ENCODE results near the gene ANKRD6. TPM values are rescaled to one million over a fixed set of nuclear protein-coding genes. Genes with fewer than 3 reads are reported as not detected.

The ANKRD6 gene
- total and polyA plus RNA-seq, 7 experiments from 2014 or later, result 0.71 to 6.6 (median 3.3) TPM

GRCh38 chr6:89644864-89645263 is 211.9 kb downstream of the ANKRD6 start:
- no peak overlapping the region for H3K4me3 Mint-ChIP-seq
- ATAC-seq, result no peak
- intact Hi-C loops (cut with micrococcal nuclease), result no loop called here
- H3K27me3 ChIP-seq (ENCODE audit: control insufficient read depth in 2 of 2, insufficient read depth in 2 of 2, low read length in 2 of 2), result no peaks in the 10 kb centered on the region
- H3K36me3 ChIP-seq (ENCODE audit: control insufficient read depth in 2 of 3, insufficient read depth in 3 of 3, low read length in 3 of 3), result peaks cover 0 to 61% (median 29%) of the 10 kb centered on the region in 3 experiments
- no peaks in the 10 kb centered on the region for H3K27me3 Mint-ChIP-seq
- H3K9me3 Mint-ChIP-seq, result no peaks in the 10 kb centered on the region
- no peaks in the 10 kb centered on the region for H3K4me1 ChIP-seq (ENCODE audit: control insufficient read depth in 2 of 2, insufficient read depth in 2 of 2, low read length in 2 of 2)
- H3K4me3 ChIP-seq (ENCODE audit: low read length), result no peak overlapping the region
- CTCF ChIA-PET, result no interaction called here
- H3K27ac Mint-ChIP-seq, result peak overlapping the region in 1 of 9 donors; percentile 34
- POLR2A ChIA-PET, result no interaction called here
- no peak overlapping the region for H3K27ac ChIP-seq (ENCODE audit: low read depth, low read length)
- peaks cover 10 to 41% (median 16%) of the 10 kb centered on the region in 5 donors for H3K36me3 Mint-ChIP-seq
- no peak for DNase-seq
- H3K9me3 ChIP-seq (ENCODE audit: control insufficient read depth in 2 of 3, low read length in 3 of 3), result no peaks in the 10 kb centered on the region
- peaks cover 0 to 4% (median 0%) of the 10 kb centered on the region in 7 donors for H3K4me1 Mint-ChIP-seq

- ChIA-PET POLR2A (no interaction called here), CTCF (no interaction called here)
- Histone ChIP-seq H3K4me3 (ENCODE audit: low read length) (no peak overlapping the region), H3K4me1 (ENCODE audit: control insufficient read depth in 2 of 2, insufficient read depth in 2 of 2, low read length in 2 of 2) (no peaks in the 10 kb centered on the region), H3K27me3 (ENCODE audit: control insufficient read depth in 2 of 2, insufficient read depth in 2 of 2, low read length in 2 of 2) (no peaks in the 10 kb centered on the region), H3K36me3 (ENCODE audit: control insufficient read depth in 2 of 3, insufficient read depth in 3 of 3, low read length in 3 of 3) (peaks cover 0 to 81% (median 32%) of the 10 kb centered on the region in 3 experiments), H3K27ac (ENCODE audit: low read depth, low read length) (no peak overlapping the region), H3K9me3 (ENCODE audit: control insufficient read depth in 2 of 3, low read length in 3 of 3) (no peaks in the 10 kb centered on the region)
- ATAC-seq, result no peak
- Mint-ChIP-seq H3K27ac (no peak overlapping the region), H3K4me3 (no peak overlapping the region), H3K9me3 (no peaks in the 10 kb centered on the region), H3K4me1 (no peaks in the 10 kb centered on the region), H3K27me3 (no peaks in the 10 kb centered on the region), H3K36me3 (peaks cover 15 to 60% (median 24%) of the 10 kb centered on the region in 5 donors)
- intact Hi-C loops (cut with micrococcal nuclease), result no loop called here
- DNase-seq, result no peak
Observed at GRCh38 chr6:89649682-89650081, 216.7 kb downstream of the ANKRD6 start.

- H3K27me3 Mint-ChIP-seq, result no peaks in the 10 kb centered on the region
- intact Hi-C loops (cut with micrococcal nuclease), result no loop called here
- ChIA-PET CTCF (interaction anchor here (0.6 to 0.7 kb wide), 2 partner anchors 15 to 232 kb away, joined by 3 read pairs; no protein-coding TSS in a partner anchor), POLR2A (interaction anchor here (0.7 kb wide), 1 partner anchor 13 kb away, joined by 3 read pairs; no protein-coding TSS in a partner anchor)
- H3K4me1 Mint-ChIP-seq, result no peaks in the 10 kb centered on the region
- H3K4me3 Mint-ChIP-seq, result no peak overlapping the region
- no peaks in the 10 kb centered on the region for H3K9me3 ChIP-seq (ENCODE audit: control insufficient read depth in 2 of 3, low read length in 3 of 3)
- no peak overlapping the region for H3K4me3 ChIP-seq (ENCODE audit: low read length)
- H3K36me3 ChIP-seq (ENCODE audit: control insufficient read depth in 2 of 3, insufficient read depth in 3 of 3, low read length in 3 of 3), result peaks cover 0 to 84% (median 27%) of the 10 kb centered on the region in 3 experiments
- DNase-seq, result no peak
- H3K4me1 ChIP-seq (ENCODE audit: control insufficient read depth in 2 of 2, insufficient read depth in 2 of 2, low read length in 2 of 2), result no peaks in the 10 kb centered on the region
- H3K27me3 ChIP-seq (ENCODE audit: control insufficient read depth in 2 of 2, insufficient read depth in 2 of 2, low read length in 2 of 2), result no peaks in the 10 kb centered on the region
- H3K36me3 Mint-ChIP-seq, result peaks cover 15 to 57% (median 22%) of the 10 kb centered on the region in 5 donors
- H3K27ac ChIP-seq (ENCODE audit: low read depth, low read length), result no peak overlapping the region
- no peak for ATAC-seq
- no peak overlapping the region for H3K27ac Mint-ChIP-seq
- H3K9me3 Mint-ChIP-seq, result no peaks in the 10 kb centered on the region
Observed at GRCh38 chr6:89650579-89650978, 217.6 kb downstream of the ANKRD6 start.

GRCh38 chr6:89655122-89655521 is 222.2 kb downstream of the ANKRD6 start:
- H3K27me3 Mint-ChIP-seq, result no peaks in the 10 kb centered on the region
- peaks cover 20 to 46% (median 28%) of the 10 kb centered on the region in 5 donors for H3K36me3 Mint-ChIP-seq
- H3K27ac Mint-ChIP-seq, result no peak overlapping the region
- peaks cover 13 to 85% (median 17%) of the 10 kb centered on the region in 3 experiments for H3K36me3 ChIP-seq (ENCODE audit: control insufficient read depth in 2 of 3, insufficient read depth in 3 of 3, low read length in 3 of 3)
- H3K27me3 ChIP-seq (ENCODE audit: control insufficient read depth in 2 of 2, insufficient read depth in 2 of 2, low read length in 2 of 2), result no peaks in the 10 kb centered on the region
- DNase-seq (no peak), ATAC-seq (no peak)
- ChIA-PET POLR2A (no interaction called here), CTCF (interaction anchor here (0.6 kb wide), 1 partner anchor 53 kb away, joined by 3 read pairs; no protein-coding TSS in a partner anchor)
- intact Hi-C loops (cut with micrococcal nuclease), result no loop called here
- no peak overlapping the region for H3K4me3 ChIP-seq (ENCODE audit: low read length)
- H3K4me1 ChIP-seq (ENCODE audit: control insufficient read depth in 2 of 2, insufficient read depth in 2 of 2, low read length in 2 of 2), result no peaks in the 10 kb centered on the region
- no peaks in the 10 kb centered on the region for H3K9me3 ChIP-seq (ENCODE audit: control insufficient read depth in 2 of 3, low read length in 3 of 3)
- H3K27ac ChIP-seq (ENCODE audit: low read depth, low read length), result no peak overlapping the region
- H3K9me3 Mint-ChIP-seq, result no peaks in the 10 kb centered on the region
- no peaks in the 10 kb centered on the region for H3K4me1 Mint-ChIP-seq
- no peak overlapping the region for H3K4me3 Mint-ChIP-seq

- CTCF ChIA-PET, result no interaction called here
- H3K4me3 ChIP-seq (ENCODE audit: low read length), result no peak overlapping the region
Observed at GRCh38 chr6:89657445-89658158, 224.7 kb downstream of the ANKRD6 start.

GRCh38 chr6:89660981-89661380 is 228.0 kb downstream of the ANKRD6 start:
- intact Hi-C loops (cut with micrococcal nuclease), result no loop called here
- Histone ChIP-seq H3K27ac (ENCODE audit: low read depth, low read length) (no peak overlapping the region), H3K9me3 (ENCODE audit: control insufficient read depth in 2 of 3, low read length in 3 of 3) (no peaks in the 10 kb centered on the region), H3K4me1 (ENCODE audit: control insufficient read depth in 2 of 2, insufficient read depth in 2 of 2, low read length in 2 of 2) (no peaks in the 10 kb centered on the region), H3K36me3 (ENCODE audit: control insufficient read depth in 2 of 3, insufficient read depth in 3 of 3, low read length in 3 of 3) (peaks cover 20 to 80% (median 26%) of the 10 kb centered on the region in 3 experiments), H3K4me3 (ENCODE audit: low read length) (no peak overlapping the region), H3K27me3 (ENCODE audit: control insufficient read depth in 2 of 2, insufficient read depth in 2 of 2, low read length in 2 of 2) (no peaks in the 10 kb centered on the region)
- no peaks in the 10 kb centered on the region for H3K9me3 Mint-ChIP-seq
- CTCF ChIA-PET, result no interaction called here
- POLR2A ChIA-PET, result interaction anchor here (1.6 kb wide), 1 partner anchor 23 kb away, joined by 5 read pairs; the partner anchor contains the start of gene LYRM2
- DNase-seq (no peak), ATAC-seq (no peak)
- peaks cover 27 to 56% (median 45%) of the 10 kb centered on the region in 5 donors for H3K36me3 Mint-ChIP-seq
- H3K4me3 Mint-ChIP-seq, result no peak overlapping the region
- peaks cover 0 to 7% (median 0%) of the 10 kb centered on the region in 7 donors for H3K4me1 Mint-ChIP-seq
- peak overlapping the region in 1 of 9 donors; percentile 20 for H3K27ac Mint-ChIP-seq
- no peaks in the 10 kb centered on the region for H3K27me3 Mint-ChIP-seq

More at GRCh38 chr6:89657445-89658158, 224.7 kb downstream of the ANKRD6 start:
- Mint-ChIP-seq H3K27me3 (no peaks in the 10 kb centered on the region), H3K9me3 (no peaks in the 10 kb centered on the region), H3K4me1 (peaks cover 0 to 5% (median 0%) of the 10 kb centered on the region in 7 donors), H3K27ac (no peak overlapping the region), H3K36me3 (peaks cover 23 to 58% (median 37%) of the 10 kb centered on the region in 5 donors), H3K4me3 (no peak overlapping the region)
- ATAC-seq, result no peak
- Histone ChIP-seq H3K36me3 (ENCODE audit: control insufficient read depth in 2 of 3, insufficient read depth in 3 of 3, low read length in 3 of 3) (peaks cover 17 to 87% (median 30%) of the 10 kb centered on the region in 3 experiments), H3K27ac (ENCODE audit: low read depth, low read length) (no peak overlapping the region), H3K9me3 (ENCODE audit: control insufficient read depth in 2 of 3, low read length in 3 of 3) (no peaks in the 10 kb centered on the region), H3K4me1 (ENCODE audit: control insufficient read depth in 2 of 2, insufficient read depth in 2 of 2, low read length in 2 of 2) (no peaks in the 10 kb centered on the region), H3K27me3 (ENCODE audit: control insufficient read depth in 2 of 2, insufficient read depth in 2 of 2, low read length in 2 of 2) (no peaks in the 10 kb centered on the region)
- intact Hi-C loops (cut with micrococcal nuclease), result no loop called here
- POLR2A ChIA-PET, result no interaction called here
- no peak for DNase-seq

All from naive thymus-derived CD4-positive, alpha-beta T cell (primary cell).